NT2/D1 (cell line): ENCODE data around the gene CDK1.

ENCODE experiments used
- YY1 ChIP-seq: IDR thresholded peaks from 2 replicates; pipeline ENCODE4 v1.6.1; 2011; ENCODE audit not compliant: insufficient read length, insufficient read depth
- ZNF274 ChIP-seq: IDR thresholded peaks from 2 replicates; pipeline ENCODE4 v1.6.1; 2011; ENCODE audit warnings: mild to moderate bottlenecking, low read depth, low read length

- TF ChIP-seq ZNF274, result no peak
- TF ChIP-seq YY1, result no peak
These were observed 43.0 kb upstream of the CDK1 start for GRCh38 chr10:60735244-60735643.
